Measurements from ENCODE around the gene PCBP3.

DNA sequence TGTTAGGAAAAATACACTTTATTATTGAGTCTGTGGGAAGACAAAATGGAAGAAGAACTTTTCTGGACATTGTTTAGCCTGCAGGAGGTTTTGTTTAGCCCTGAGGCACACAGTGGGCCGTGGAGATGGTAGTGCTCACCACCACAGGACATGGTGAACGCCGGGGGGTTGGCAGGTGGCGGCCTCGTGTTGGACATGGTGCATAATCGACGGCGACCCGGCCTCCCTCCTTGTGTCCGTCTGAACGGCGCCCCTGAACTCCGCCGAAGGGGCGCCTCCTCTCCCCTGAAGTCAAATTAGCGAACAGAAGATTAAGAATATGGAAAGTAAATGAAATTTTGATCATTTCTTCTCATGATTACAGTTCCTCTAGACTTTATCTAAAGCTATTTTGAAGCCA is 126.4 kb downstream of the PCBP3 start:
- TF ChIP-seq EZH2 (IDR thresholded peaks at IDR 0.05; ENCODE audit: low read length) (no peak), CTCF (optimal IDR thresholded peaks at IDR 0.05 in 1 of 3, IDR thresholded peaks at IDR 0.05 in 1 of 3, conservative IDR thresholded peaks at IDR 0.05 in 1 of 3; ENCODE audit: extremely low read depth in 1 of 3, insufficient read depth in 2 of 3, low read length in 3 of 3) (no peak)
